ENCODE results near the gene KRT26. TPM values are rescaled to one million over a fixed set of nuclear protein-coding genes. Genes with fewer than 3 reads are reported as not detected.

The KRT26 gene
- total RNA-seq, 4 donors from 2014 or later = not detected

DNA sequence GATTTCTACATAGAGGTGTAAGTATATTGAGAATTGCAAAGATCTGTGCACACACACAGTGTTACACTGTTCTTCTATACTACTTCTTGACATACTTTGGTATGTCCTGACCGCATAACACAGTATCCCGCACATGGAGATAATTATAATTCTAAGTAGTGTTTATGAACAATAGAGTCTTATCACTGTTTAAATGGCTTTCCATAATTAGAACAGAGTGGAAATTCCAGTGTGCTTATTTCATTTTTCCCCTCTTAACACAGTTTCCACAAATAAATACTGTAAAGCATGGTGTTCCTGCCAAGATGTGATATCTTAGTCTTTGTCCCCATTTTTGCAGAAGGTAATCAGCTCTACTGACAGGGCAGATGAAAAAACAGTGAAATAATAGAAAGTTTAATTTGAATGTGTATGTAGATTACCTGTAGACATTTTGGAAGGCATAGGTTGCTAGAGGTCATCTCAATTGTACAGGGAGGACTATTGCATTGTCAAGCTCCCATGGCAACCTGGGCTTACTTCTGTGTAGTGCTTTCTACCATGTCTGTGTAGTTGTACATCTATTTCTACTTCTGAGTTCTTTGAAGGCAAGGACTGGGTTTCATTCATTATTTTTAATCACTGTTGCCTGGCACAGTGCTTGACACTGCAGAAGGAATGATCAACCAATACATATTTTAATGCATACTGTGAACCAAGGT is 37.9 kb upstream of the KRT26 start:
- Histone ChIP-seq H3K36me3 (no peaks in the 10 kb centered on the region), H3K4me1 (peaks cover 0 to 9% (median 0%) of the 10 kb centered on the region in 4 donors), H3K27me3 (peaks cover 0 to 52% (median 2%) of the 10 kb centered on the region in 4 donors), H3K4me3 (no peak overlapping the region), H3K9me3 (no peaks in the 10 kb centered on the region), H3K27ac (replicated peaks in 1 of 4) (no peak overlapping the region)
- intact Hi-C loops (cut with DNase I) = loop anchor here (10.0 kb wide), 1 partner anchor 95 kb away; no protein-coding TSS in a partner anchor
- 53% methylated on average over 2 of the region's 2 CpGs for WGBS
- no peak for DNase-seq (ENCODE audit: extremely low spot score)
- TF ChIP-seq EP300 (IDR thresholded peaks at IDR 0.05) = no peak

DNA sequence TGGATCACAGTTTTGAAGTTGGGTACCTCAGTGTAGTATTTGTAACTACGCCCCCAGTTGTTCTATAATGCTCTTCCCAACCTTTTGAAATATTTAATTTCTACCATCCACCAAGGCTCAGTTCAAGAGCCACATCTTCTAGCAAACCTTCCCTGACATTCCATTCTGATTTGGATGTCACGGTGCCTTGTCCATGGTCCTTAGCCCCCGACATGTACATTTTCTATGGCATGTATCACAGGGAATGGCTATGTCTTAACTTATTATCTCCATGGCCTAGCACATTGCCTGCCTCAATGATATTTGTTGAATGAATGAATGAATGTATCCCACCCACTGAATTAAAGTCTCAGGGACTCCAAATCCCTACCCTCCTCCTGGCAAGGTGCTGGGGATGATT is 34.1 kb upstream of the KRT26 start:
- no peak for DNase-seq (ENCODE audit: extremely low spot score)
- Histone ChIP-seq H3K27ac (replicated peaks in 1 of 4) (no peak overlapping the region), H3K4me3 (no peak overlapping the region), H3K9me3 (no peaks in the 10 kb centered on the region), H3K36me3 (no peaks in the 10 kb centered on the region), H3K27me3 (peaks cover 0 to 56% (median 2%) of the 10 kb centered on the region in 4 donors), H3K4me1 (peaks cover 0 to 9% (median 0%) of the 10 kb centered on the region in 4 donors)
- intact Hi-C loops (cut with DNase I) = loop anchor here (10.0 kb wide), 1 partner anchor 99 kb away; no protein-coding TSS in a partner anchor
- WGBS = 79% methylated on average over 3 of the region's 3 CpGs
- TF ChIP-seq, protein P1, sequence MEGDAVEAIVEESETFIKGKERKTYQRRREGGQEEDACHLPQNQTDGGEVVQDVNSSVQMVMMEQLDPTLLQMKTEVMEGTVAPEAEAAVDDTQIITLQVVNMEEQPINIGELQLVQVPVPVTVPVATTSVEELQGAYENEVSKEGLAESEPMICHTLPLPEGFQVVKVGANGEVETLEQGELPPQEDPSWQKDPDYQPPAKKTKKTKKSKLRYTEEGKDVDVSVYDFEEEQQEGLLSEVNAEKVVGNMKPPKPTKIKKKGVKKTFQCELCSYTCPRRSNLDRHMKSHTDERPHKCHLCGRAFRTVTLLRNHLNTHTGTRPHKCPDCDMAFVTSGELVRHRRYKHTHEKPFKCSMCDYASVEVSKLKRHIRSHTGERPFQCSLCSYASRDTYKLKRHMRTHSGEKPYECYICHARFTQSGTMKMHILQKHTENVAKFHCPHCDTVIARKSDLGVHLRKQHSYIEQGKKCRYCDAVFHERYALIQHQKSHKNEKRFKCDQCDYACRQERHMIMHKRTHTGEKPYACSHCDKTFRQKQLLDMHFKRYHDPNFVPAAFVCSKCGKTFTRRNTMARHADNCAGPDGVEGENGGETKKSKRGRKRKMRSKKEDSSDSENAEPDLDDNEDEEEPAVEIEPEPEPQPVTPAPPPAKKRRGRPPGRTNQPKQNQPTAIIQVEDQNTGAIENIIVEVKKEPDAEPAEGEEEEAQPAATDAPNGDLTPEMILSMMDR (IDR thresholded peaks at IDR 0.05) = no peak
- no peak for TF ChIP-seq POLR2A (IDR thresholded peaks at IDR 0.05; ENCODE audit: low read depth)
- no peak for TF ChIP-seq EP300 (IDR thresholded peaks at IDR 0.05)
- TF ChIP-seq POLR2AphosphoS5 (IDR thresholded peaks at IDR 0.05) = no peak

DNA sequence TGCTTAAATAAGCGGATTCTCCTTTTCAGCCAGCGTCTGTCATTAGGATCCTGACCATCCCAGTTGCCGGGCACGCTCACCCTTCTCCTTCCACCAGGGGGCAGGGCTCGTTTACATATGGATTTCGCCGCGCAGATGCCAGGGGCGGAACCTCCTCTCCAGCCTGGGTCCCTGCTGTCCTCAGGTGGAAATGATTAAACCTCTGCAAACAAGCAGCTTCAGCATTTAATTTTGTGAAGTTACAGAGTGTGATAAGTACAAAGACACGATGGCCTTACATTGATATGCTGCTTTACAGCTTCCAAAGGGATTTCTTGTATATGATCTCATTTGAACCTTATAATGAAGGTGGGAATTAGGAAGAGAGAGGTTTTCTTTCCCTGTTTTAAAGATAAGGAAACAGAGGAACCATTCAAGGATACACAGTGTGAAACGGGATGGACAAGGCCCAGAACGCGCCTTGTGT is 31.6 kb upstream of the KRT26 start:
- Histone ChIP-seq H3K4me1 (no peaks in the 10 kb centered on the region), H3K36me3 (no peaks in the 10 kb centered on the region), H3K9me3 (no peaks in the 10 kb centered on the region), H3K27me3 (peaks cover 0 to 54% (median 0%) of the 10 kb centered on the region in 4 donors), H3K4me3 (no peak overlapping the region), H3K27ac (replicated peaks in 1 of 4) (no peak overlapping the region)
- DNase-seq (ENCODE audit: extremely low spot score) = no peak
- WGBS = 14% methylated on average over 13 of the region's 13 CpGs
- intact Hi-C loops (cut with DNase I) = loop anchor here (5.0 to 10.0 kb wide), 4 partner anchors 101 to 859 kb away; no protein-coding TSS in a partner anchor
- TF ChIP-seq EP300 (IDR thresholded peaks at IDR 0.05) = no peak
- TF ChIP-seq, protein P1 (IDR thresholded peaks at IDR 0.05) = peak; percentile 84 to 85 (median 84)
- TF ChIP-seq POLR2AphosphoS5 (IDR thresholded peaks at IDR 0.05) = peak in 1 of 2 donors; percentile 51
- TF ChIP-seq POLR2A (IDR thresholded peaks at IDR 0.05; ENCODE audit: low read depth) = no peak

DNA sequence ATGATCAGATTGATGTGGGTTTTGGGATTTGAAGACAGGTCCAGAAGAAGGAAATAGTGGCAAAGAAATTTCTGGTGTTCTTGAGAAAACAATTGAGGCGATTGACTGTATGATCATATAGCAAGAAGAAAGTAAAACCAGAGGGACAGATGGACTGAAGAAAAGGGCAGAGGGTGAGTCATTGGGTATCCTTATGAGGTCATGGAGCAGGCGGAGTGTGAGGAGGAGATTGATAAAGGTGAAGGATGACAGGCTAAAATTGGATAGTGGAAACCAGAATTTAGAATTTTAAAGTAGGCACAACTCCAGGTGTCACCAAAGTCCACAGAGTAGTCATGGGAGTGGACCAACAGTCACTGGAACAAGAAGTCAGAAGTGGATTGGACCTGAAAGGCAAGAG is 29.2 kb upstream of the KRT26 start:
- Histone ChIP-seq H3K27ac (replicated peaks in 1 of 4) (no peak overlapping the region), H3K27me3 (peaks cover 0 to 52% (median 0%) of the 10 kb centered on the region in 4 donors), H3K9me3 (no peaks in the 10 kb centered on the region), H3K36me3 (no peaks in the 10 kb centered on the region), H3K4me3 (no peak overlapping the region), H3K4me1 (no peaks in the 10 kb centered on the region)
- 80% methylated on average over 2 of the region's 2 CpGs for WGBS
- no peak for DNase-seq (ENCODE audit: extremely low spot score)
- TF ChIP-seq, protein P1 (IDR thresholded peaks at IDR 0.05) = no peak
- TF ChIP-seq EP300 (IDR thresholded peaks at IDR 0.05) = no peak
- intact Hi-C loops (cut with DNase I) = loop anchor here (5.0 to 10.0 kb wide), 4 partner anchors 104 to 861 kb away; no protein-coding TSS in a partner anchor

DNA sequence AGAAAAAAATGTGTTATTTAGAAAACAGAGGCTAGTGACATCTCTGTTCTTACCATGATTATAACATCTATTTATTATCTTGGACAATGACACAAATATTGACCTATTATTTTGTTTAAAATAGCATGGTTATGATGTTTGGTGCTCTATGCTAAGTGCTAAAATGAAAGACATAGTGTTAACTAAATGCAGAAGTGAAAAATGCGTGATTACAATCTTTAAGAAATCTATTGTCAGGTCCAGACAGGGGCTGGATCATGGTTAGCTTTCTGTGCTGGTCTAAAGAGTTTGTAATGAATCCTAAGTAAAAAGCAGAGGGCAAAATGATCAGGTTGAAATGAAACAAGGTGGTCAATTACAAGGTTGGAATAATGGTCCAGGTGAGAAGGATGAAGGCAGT is 28.4 kb upstream of the KRT26 start:
- no peaks in the 10 kb centered on the region for H3K9me3 ChIP-seq
- intact Hi-C loops (cut with DNase I) = loop anchor here (5.0 to 10.0 kb wide), 4 partner anchors 104 to 862 kb away; no protein-coding TSS in a partner anchor
- H3K27ac ChIP-seq (replicated peaks in 1 of 4) = no peak overlapping the region
- H3K4me1 ChIP-seq = no peaks in the 10 kb centered on the region
- H3K4me3 ChIP-seq = no peak overlapping the region
- no peak for DNase-seq (ENCODE audit: extremely low spot score)
- TF ChIP-seq POLR2A (IDR thresholded peaks at IDR 0.05; ENCODE audit: low read depth) (no peak), EP300 (IDR thresholded peaks at IDR 0.05) (no peak), POLR2AphosphoS5 (IDR thresholded peaks at IDR 0.05) (no peak)
- TF ChIP-seq, protein P1 (IDR thresholded peaks at IDR 0.05) = no peak
- no peaks in the 10 kb centered on the region for H3K36me3 ChIP-seq
- peaks cover 0 to 51% (median 0%) of the 10 kb centered on the region in 4 donors for H3K27me3 ChIP-seq
- WGBS = 60% methylated on average over 1 of the region's 1 CpG
